Activated T-cell treated with anti-CD3 and anti-CD28 coated beads, Interleukin-2, amount 50 U/mL, for 72 hours (primary cell): ENCODE data around the gene CNOT10. TPM values are rescaled to one million over a fixed set of nuclear protein-coding genes. Genes with fewer than 3 reads are reported as not detected.
"Not testable (repeated sequence)": the region's sequence is repeated elsewhere in the genome, so short reads cannot be mapped to it uniquely, and the experiment has no call there.

Experiments
- ATAC-seq, 2 donors: fragments of 150-1000 bp; cut with Tn5 transposase; replicated peaks in 1 of 2; 2 replicates each; pipeline ENCODE4 v1.10.0; 2021; ENCODE audit warnings: moderate library complexity in 2 of 2, mild to moderate bottlenecking in 1 of 2
- DNase-seq, 2 donors: peaks; one replicate each; pipeline ENCODE4 v3.0.0; 2021 to 2022; ENCODE audit warnings: mixed read lengths in 1 of 2
- H3K27ac Mint-ChIP-seq: one replicate; pipeline ENCODE4 v1.8.0; 2022; ENCODE audit warnings: mild to moderate bottlenecking, moderate library complexity, mixed read lengths
- H3K27me3 Mint-ChIP-seq: one replicate; pipeline ENCODE4 v1.8.0; 2022; ENCODE audit warnings: low read depth, mixed read lengths
- H3K36me3 Mint-ChIP-seq, 2 donors: one replicate each; pipeline ENCODE4 v1.8.0; 2022; ENCODE audit warnings: mixed read lengths in 2 of 2, mild to moderate bottlenecking in 1 of 2; ENCODE audit not compliant: insufficient read depth in 2 of 2
- H3K4me1 Mint-ChIP-seq: one replicate; pipeline ENCODE4 v1.8.0; 2022; ENCODE audit warnings: low read depth, mixed read lengths
- H3K4me3 Mint-ChIP-seq, 2 donors: one replicate each; pipeline ENCODE4 v1.8.0; 2022; ENCODE audit warnings: mild to moderate bottlenecking in 2 of 2, mixed read lengths in 2 of 2, moderate library complexity in 2 of 2
- H3K9me3 Mint-ChIP-seq, 2 donors: one replicate each; pipeline ENCODE4 v1.8.0; 2022; ENCODE audit warnings: mixed read lengths in 2 of 2
- total RNA-seq, 2 donors: library from RNA; stranded (reverse); gene quantifications; one replicate each; pipeline ENCODE4 v1.2.3, GENCODE V29; 2022

The CNOT10 gene
- total RNA-seq, 2 donors from 2014 or later = 70.1 to 78.6 TPM

- H3K27ac Mint-ChIP-seq, H3K4me1 Mint-ChIP-seq, H3K36me3 Mint-ChIP-seq, H3K27me3 Mint-ChIP-seq, H3K9me3 Mint-ChIP-seq, DNase-seq, ATAC-seq, H3K4me3 Mint-ChIP-seq: not testable (repeated sequence)
Measured at GRCh38 chr3:32669226-32669625, 15.8 kb upstream of the CNOT10 start.

- not testable (repeated sequence) for H3K9me3 Mint-ChIP-seq, ATAC-seq, H3K36me3 Mint-ChIP-seq, H3K4me1 Mint-ChIP-seq, H3K4me3 Mint-ChIP-seq, H3K27me3 Mint-ChIP-seq, H3K27ac Mint-ChIP-seq, DNase-seq
Measured at GRCh38 chr3:32673730-32674129, 11.3 kb upstream of the CNOT10 start.

DNA sequence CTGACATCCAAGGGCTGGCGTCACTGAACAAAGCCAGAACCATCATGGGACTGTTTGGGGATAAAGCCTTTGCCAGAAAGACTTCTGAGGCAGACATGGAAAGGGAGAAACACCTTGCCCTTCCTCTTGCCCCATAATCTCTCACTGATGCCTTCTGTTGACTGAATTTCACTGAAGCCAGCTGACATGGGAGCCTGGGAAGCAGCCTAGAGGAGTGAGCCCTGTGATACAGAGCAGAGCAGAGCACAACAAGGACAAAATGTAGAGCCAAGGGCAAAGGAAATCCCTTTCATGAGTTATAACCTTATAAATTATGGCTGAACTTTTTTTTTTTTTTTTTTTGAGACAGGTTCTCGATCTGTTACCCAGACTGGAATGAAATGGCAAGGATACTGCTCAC is 9.8 kb upstream of the CNOT10 start:
- no peak for DNase-seq
- Mint-ChIP-seq H3K4me3 (no peak overlapping the region), H3K9me3 (no peaks in the 10 kb centered on the region), H3K4me1 (peaks cover 5% of the 10 kb centered on the region), H3K27me3 (no peaks in the 10 kb centered on the region), H3K27ac (no peak overlapping the region), H3K36me3 (no peaks in the 10 kb centered on the region)
- ATAC-seq = no peak

DNA sequence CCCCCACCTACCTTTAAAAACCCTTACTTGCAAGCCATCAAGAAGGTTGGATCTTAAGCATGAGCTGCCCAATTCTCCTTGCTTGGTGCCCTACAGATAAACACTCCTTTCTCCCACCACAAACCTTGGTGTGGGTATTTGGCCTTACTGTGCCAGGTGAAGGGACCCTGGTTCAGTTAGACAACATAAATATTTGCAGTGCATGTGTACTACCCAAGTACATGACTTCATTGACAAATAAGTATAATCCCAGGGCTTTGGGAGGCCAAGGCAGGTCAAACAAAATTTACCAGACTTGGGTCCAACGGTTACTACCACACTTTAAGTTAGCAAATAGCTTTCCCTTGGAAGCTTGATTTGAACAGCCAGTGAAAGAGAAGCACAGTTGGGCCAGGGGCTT is 9.3 kb upstream of the CNOT10 start:
- ATAC-seq (no peak), DNase-seq (no peak)
- no peaks in the 10 kb centered on the region for H3K36me3 Mint-ChIP-seq
- no peak overlapping the region for H3K4me3 Mint-ChIP-seq
- no peaks in the 10 kb centered on the region for H3K9me3 Mint-ChIP-seq
- H3K27ac Mint-ChIP-seq = no peak overlapping the region
- peaks cover 5% of the 10 kb centered on the region for H3K4me1 Mint-ChIP-seq
- no peaks in the 10 kb centered on the region for H3K27me3 Mint-ChIP-seq

GRCh38 chr3:32681811-32682210 is 3.2 kb upstream of the CNOT10 start:
- Mint-ChIP-seq H3K4me3 (no peak overlapping the region), H3K36me3 (no peaks in the 10 kb centered on the region), H3K4me1 (peaks cover 24% of the 10 kb centered on the region), H3K9me3 (no peaks in the 10 kb centered on the region), H3K27me3 (no peaks in the 10 kb centered on the region), H3K27ac (no peak overlapping the region)
- DNase-seq (no peak), ATAC-seq (no peak)

GRCh38 chr3:32684029-32684799 is 774 bp upstream of the CNOT10 start:
- H3K36me3 Mint-ChIP-seq = peaks cover 3 to 9% of the 10 kb centered on the region in 2 donors
- no peaks in the 10 kb centered on the region for H3K9me3 Mint-ChIP-seq
- H3K27me3 Mint-ChIP-seq = no peaks in the 10 kb centered on the region
- DNase-seq = no peak
- H3K27ac Mint-ChIP-seq = peak overlapping the region; percentile 82
- ATAC-seq = no peak
- H3K4me3 Mint-ChIP-seq = peak overlapping the region; percentile 90 to 93
- peaks cover 35% of the 10 kb centered on the region for H3K4me1 Mint-ChIP-seq

GRCh38 chr3:32685543-32686185 is 676 bp downstream of the CNOT10 start:
- DNase-seq (no peak), ATAC-seq (no peak)
- Mint-ChIP-seq H3K4me3 (peak overlapping the region; percentile 90 to 93), H3K4me1 (peaks cover 30% of the 10 kb centered on the region), H3K36me3 (peaks cover 5 to 9% of the 10 kb centered on the region in 2 donors), H3K9me3 (no peaks in the 10 kb centered on the region), H3K27me3 (no peaks in the 10 kb centered on the region), H3K27ac (peak overlapping the region; percentile 58)

GRCh38 chr3:32686713-32687112 is 1.7 kb downstream of the CNOT10 start:
- peaks cover 30% of the 10 kb centered on the region for H3K4me1 Mint-ChIP-seq
- no peak for ATAC-seq
- H3K4me3 Mint-ChIP-seq = peak overlapping the region; percentile 90 to 93
- peaks cover 5 to 11% of the 10 kb centered on the region in 2 donors for H3K36me3 Mint-ChIP-seq
- no peaks in the 10 kb centered on the region for H3K9me3 Mint-ChIP-seq
- H3K27ac Mint-ChIP-seq = peak overlapping the region; percentile 9
- DNase-seq = no peak
- no peaks in the 10 kb centered on the region for H3K27me3 Mint-ChIP-seq

- H3K4me3 Mint-ChIP-seq = no peak overlapping the region
- no peaks in the 10 kb centered on the region for H3K27me3 Mint-ChIP-seq
- DNase-seq = no peak
- peaks cover 23% of the 10 kb centered on the region for H3K4me1 Mint-ChIP-seq
- peaks cover 5 to 12% of the 10 kb centered on the region in 2 donors for H3K36me3 Mint-ChIP-seq
- no peaks in the 10 kb centered on the region for H3K9me3 Mint-ChIP-seq
- no peak for ATAC-seq
- H3K27ac Mint-ChIP-seq = no peak overlapping the region
Measured at GRCh38 chr3:32691847-32692246, 6.9 kb downstream of the CNOT10 start.

DNA sequence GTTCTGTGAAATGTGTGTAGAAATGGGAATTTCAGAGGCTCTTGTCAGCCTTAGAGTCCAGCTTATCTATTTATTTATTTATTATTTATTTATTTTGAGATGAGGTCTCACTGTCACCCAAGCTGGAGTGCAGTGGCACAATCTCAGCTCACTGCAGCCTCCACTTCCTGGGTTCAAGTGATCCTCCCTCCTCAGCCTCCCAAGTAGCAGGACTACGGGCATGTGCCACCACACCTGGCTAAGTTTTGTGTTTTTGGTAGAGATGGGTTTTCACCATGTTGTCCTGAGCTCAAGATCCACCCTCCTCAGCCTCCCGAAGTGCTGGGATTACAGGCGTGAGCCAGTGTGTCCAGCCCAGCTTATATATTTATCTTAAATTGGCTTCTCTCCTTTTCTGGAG is 11.5 kb downstream of the CNOT10 start:
- Mint-ChIP-seq H3K4me3 (no peak overlapping the region), H3K36me3 (peaks cover 0 to 1% of the 10 kb centered on the region in 2 donors), H3K27me3 (no peaks in the 10 kb centered on the region), H3K4me1 (peaks cover 12% of the 10 kb centered on the region), H3K27ac (no peak overlapping the region), H3K9me3 (no peaks in the 10 kb centered on the region)
- DNase-seq (no peak), ATAC-seq (no peak)

- H3K9me3 Mint-ChIP-seq = no peaks in the 10 kb centered on the region
- H3K4me3 Mint-ChIP-seq = no peak overlapping the region
- H3K27me3 Mint-ChIP-seq = no peaks in the 10 kb centered on the region
- DNase-seq (no peak), ATAC-seq (no peak)
- peaks cover 0 to 3% of the 10 kb centered on the region in 2 donors for H3K36me3 Mint-ChIP-seq
- peaks cover 19% of the 10 kb centered on the region for H3K4me1 Mint-ChIP-seq
- H3K27ac Mint-ChIP-seq = no peak overlapping the region
Measured at GRCh38 chr3:32698506-32698905, 13.5 kb downstream of the CNOT10 start.

- Mint-ChIP-seq H3K36me3 (peaks cover 0 to 3% of the 10 kb centered on the region in 2 donors), H3K27ac (no peak overlapping the region), H3K4me1 (peaks cover 21% of the 10 kb centered on the region), H3K27me3 (no peaks in the 10 kb centered on the region), H3K4me3 (no peak overlapping the region), H3K9me3 (no peaks in the 10 kb centered on the region)
- DNase-seq (no peak), ATAC-seq (no peak)
Measured at GRCh38 chr3:32699429-32699828, 14.4 kb downstream of the CNOT10 start.

- peaks cover 0 to 3% of the 10 kb centered on the region in 2 donors for H3K36me3 Mint-ChIP-seq
- no peak overlapping the region for H3K27ac Mint-ChIP-seq
- H3K4me3 Mint-ChIP-seq = no peak overlapping the region
- peaks cover 13% of the 10 kb centered on the region for H3K4me1 Mint-ChIP-seq
- ATAC-seq = no peak
- no peak for DNase-seq
- no peaks in the 10 kb centered on the region for H3K9me3 Mint-ChIP-seq
- no peaks in the 10 kb centered on the region for H3K27me3 Mint-ChIP-seq
Measured at GRCh38 chr3:32700244-32700643, 15.3 kb downstream of the CNOT10 start.
